NCI-H446 treated with DMSO at 0.1 percent for 48 hours (cell line): Measurements from ENCODE around the gene FAT2.
"Not testable (repeated sequence)": the region's sequence is repeated elsewhere in the genome, so short reads cannot be mapped to it uniquely, and the experiment has no call there.

Experiments
- DNase-seq: peaks from one replicate; lab custom pipeline; 2025; lab: John Stamatoyannopoulos, UW

The FAT2 gene

DNA sequence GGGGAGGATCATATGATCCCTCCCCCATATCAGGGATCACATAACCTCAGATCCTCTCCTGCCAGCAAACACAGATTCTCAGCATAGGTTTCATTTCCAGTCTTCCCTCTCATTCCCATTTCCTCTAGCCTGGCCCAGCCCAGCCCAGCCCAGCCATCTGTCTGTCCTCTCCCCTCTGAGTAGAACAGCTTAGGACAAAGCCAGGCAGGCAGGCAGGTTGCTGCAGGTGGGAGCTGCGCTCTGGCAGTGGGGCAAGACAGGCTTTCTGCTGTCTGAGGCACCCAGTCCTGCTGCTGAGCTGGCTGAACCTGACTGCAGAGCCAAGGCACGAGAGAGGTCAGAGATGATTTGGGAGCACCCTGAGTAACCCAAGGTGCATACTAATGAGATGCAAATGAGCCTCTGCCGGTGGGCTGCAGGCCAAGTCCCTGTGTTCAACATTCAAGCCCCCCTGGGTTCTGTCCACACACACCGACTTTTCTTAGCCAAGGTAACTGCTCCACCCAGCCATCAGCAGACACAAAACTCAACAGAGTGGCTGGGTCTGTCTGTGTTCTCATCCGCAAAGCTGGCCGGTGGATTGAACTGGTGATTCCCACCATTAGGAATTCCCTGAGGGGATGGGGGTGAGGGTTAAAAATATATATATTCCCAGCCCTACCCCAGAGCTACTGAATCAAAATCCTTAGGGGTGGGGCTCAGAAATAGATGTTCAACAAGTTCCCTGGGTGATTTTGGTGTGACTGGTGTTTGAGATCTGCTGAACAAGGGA lies 9.1 kb downstream of the FAT2 start:
- DNase-seq: no peak

DNA sequence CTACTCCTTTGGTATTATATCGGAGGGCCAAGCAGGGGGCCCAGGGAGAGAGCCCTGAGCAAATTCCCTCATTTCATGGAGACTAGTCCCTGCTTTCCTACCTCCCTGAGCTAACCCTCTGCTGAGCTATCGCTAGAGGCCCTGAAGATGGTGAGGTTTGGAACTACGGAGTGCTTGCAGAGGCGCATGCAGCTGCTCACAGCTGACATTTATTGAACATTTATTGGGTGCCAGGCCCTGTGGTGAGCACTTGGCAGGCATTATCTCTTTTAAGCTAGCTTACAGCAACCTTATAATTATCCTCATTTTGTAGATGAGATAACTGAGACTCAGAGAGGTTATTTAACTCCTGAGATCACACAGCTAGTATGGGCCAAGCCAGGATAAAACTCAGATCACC lies 9.8 kb downstream of the FAT2 start:
- no peak for DNase-seq

DNA sequence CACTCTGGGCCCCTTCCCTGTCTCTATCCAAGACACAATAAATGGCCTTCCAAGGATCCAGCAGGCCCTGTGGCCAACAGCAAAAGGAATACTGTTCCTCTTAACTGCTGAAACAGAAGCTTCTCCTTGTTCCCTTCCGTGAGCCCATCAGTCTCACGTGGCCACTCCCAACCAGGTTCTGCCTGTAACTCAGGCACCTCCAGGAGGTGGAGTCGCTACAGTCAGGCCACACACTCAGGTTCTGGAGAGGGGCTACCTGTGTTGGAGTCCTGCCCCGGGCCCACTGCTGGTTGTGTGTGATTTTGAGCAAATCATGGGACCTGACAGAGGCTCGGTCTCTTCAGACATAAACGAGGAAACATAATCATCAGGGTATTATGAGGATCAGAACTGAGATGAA lies 10.3 kb downstream of the FAT2 start:
- DNase-seq: no peak

DNA sequence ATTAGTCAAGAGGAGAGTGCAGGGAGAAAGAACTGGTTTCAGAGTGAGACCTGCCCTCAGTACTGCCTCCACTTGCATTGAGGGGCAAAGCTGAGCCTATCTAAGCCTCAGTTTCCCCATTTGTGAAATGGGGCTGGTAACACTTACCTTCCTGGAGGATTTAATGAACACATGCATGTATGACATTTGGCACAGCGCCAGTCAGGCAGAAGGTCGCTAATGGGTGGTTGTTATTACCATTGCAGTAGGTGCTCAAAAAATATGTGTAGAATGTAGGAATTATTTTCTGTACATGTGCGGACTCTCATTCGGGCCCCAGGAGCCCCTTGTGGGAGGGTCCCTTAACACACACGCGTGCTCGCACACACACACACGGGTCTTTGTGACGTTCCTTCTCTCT lies 10.9 kb downstream of the FAT2 start:
- DNase-seq: no peak

DNA sequence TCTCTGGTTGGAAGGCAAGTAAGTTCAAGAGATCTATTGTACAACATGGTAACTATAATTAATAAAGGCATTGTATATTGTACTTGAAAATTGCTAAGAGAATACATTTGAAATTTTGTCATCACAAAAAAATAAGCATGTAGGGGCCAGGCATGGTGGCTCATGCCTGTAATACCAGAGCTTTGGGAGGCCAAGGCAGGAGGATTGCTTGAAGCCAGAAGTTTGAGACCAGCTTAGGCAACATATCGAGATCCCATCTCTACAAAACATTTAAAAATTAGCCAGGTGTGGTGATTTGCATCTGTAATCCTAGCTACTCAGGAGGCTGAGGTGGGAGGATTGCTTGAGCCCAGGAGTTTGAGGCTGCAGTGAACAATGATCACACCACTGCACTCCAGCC lies 12.0 kb downstream of the FAT2 start:
- not testable (repeated sequence) for DNase-seq

DNA sequence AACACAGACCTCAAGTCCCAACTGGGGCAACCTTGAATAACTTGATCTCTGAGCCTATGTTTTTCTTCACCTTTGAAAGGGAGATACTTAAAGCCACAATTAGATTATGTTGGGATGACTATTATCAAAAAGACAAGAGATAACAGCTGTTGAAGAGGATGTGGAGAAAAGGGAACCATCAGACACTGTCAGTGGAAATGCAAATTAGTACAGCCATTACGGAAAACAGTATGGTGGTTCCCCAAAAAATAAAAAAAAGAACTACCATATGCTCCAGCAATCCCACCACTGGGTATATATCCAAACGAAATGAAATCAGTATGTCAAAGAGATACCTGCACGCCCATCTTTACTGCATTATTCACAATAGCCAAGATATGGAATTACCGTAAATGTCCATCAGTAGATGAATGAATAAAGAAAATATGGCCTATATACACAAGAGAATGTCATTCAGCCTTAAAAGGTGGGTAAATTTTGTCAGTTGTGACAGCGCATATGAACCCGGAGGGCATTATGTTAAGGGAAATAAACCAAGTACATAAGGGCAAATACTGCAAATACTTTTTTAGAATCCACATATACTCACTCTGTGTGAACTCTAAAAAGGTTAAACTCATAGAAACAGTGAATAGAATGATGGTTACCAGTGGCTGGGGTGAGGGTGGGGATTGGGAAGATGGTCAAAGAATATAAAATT lies 12.7 kb downstream of the FAT2 start:
- no peak for DNase-seq

DNA sequence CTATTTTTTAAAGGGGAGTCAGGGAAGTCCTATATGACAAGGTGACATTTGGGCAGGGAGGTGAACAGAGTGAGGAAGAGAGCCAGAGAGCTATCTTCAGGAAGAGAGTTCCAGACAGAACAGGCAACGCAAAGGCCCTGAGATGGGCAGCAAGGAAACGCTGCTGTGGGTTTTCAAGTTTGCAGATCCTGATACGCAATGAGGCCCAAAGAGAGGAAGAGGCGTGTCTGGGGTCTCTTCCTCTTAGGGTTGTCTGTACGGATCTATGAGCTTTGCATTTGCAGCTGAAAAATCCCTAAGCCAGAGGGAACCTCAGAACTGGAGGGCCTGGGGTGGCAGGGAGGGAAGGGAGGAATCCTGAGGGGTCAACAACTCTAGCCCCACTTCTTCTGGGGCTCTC lies 13.6 kb downstream of the FAT2 start:
- no peak for DNase-seq

DNA sequence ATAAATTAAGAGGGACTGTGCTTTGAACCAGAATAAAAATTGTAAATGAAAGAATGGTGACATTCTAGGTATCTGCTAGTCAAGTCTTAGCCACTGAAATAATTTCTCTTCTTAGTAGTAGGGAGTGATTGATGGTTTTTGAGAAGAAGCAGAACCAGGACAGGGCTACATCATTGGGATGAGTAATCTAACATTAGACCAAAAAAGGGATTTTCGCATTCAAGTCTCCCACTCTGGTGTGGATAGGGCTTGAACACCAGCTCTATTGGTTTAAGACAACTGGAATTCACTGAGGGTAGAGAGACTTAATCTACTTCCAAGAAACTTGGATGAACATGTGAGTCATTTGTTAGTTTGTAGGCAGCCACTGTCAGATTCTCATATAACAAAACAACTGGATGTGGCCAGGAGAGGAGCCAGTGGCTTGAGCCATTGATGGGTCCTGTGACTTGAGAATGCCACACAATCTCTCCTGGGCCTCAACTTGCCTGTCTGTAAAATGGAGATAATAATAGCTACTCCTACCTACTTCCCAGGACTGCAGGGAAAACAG lies 16.6 kb downstream of the FAT2 start:
- no peak for DNase-seq

DNA sequence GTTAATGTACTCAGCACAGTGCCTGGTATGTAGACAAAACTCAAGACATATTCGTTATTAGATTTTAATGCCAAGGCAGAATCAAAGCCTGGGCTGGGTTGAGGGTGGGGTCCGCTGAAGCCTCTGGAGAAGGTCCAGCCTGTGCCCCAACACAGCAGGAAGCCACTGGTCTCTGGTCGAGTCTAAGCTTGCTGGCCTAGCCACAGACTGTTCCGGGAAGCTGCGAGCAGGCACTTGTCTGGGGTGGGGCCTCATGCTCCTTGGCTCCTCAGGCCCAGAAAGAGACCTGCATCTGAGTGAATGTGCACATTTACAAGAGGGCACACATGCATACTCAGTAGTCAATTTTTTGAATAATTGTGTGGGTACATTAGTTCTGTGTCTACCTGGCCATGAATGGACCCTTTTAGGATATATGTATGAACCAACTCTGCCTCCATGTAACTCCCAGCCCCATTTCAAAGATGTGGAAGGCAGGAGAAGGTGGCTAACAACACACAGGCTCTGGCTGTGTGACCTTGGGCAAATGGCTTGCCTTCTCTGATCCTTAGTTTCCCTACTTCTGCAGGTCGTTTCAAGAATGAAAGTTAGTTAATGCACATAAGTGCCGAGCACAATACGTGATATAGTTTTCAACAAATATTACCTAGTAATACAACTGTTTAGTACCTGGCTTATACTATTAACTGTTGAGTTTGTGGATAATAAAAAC lies 18.3 kb downstream of the FAT2 start:
- no peak for DNase-seq

DNA sequence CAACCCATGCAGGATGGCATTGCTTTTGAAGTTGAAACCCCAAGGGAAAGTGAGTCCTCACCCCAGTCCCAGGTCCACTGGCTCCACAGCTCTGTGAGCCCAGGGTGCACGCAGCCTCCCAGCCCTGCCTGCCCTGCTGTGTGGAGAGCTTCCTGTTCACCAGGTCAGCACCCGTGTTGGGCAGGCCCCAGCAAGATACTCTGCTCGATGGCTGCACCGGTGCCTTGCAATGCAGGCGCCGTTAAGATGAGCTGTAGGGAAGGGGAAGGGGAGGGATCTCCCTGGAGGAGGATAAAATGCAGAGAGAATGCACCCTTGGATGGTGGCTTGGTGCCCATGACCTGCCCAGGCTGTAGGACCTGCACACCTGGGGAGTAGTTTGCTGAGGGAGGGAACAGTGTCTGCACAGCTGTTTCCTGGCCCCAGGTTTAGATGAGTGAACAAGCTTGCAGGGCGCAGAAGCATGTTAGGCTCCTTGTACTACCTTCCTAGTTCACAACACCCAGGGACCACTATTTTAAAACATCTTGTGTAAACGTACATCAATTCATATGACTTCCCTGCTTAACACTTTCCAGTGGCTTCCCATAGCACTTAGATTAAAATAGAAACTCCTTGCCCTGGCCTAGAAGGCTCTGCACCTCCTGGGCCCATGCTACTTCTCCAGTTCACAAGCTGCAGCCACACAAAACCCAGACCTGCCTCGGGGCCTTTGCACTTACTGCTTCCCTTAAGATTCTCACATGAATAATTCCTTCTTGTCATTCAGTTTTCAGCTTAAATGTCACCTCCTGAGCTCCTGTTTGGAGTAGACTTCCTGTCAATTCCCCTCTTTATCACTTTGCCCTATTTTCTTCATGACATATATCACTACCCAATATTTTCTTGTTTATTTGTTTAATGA lies 19.6 kb downstream of the FAT2 start:
- DNase-seq: no peak

DNA sequence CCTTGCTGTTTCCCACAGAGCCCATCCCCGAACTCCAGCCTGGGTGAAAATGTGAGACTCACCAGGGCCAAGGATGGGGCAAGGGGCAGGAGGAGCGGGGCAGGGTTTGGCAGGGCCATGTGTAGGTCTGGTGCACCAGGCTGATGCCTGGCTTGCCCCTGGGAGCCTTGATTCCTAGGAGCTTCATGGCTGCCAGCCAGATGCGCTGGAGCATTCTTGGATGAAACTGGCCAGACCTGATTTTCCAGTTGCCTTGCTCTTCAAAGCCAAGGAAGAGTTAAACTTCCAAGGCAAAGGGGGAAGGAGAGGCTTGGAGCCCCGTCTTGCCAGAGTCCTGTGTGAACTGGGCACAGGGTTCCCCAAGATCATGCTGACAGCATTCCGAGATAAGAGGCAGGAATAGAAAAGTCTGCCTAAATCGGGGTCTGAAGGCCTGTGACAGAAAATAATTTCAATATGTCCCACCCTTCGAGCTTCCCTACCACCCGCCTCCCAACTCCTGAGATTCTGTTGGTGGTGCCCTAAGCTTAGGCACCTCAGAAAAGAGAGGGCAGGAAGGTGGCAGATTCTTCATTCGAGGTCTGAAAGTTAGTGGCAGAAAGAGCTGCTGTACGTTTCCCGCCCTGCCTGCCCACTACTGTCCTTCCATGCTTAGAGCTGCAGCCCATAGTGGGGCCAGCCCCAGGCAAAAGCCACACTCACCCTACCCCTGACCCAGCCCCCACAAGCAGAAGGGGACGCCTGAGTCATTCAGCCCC lies 20.4 kb downstream of the FAT2 start:
- DNase-seq: no peak

DNA sequence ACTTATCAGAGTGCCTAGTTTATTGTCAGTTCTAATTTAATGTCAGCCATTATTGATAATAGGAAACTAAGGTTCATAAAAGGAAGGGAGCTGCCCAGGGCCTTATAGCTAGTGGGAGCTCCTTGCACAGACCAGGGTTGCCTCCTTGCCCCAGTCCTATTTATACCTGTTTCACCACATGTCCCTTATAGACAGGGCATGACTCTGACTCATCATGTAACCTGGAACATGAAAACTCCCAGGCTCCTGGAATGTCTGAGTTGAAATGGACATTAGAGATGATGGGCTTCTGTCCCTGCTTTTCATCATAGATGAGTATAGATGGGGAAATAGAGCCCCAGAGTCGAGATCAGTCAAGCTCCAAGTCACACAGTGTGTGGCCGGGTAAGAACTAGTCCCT lies 21.1 kb downstream of the FAT2 start:
- DNase-seq: no peak

DNA sequence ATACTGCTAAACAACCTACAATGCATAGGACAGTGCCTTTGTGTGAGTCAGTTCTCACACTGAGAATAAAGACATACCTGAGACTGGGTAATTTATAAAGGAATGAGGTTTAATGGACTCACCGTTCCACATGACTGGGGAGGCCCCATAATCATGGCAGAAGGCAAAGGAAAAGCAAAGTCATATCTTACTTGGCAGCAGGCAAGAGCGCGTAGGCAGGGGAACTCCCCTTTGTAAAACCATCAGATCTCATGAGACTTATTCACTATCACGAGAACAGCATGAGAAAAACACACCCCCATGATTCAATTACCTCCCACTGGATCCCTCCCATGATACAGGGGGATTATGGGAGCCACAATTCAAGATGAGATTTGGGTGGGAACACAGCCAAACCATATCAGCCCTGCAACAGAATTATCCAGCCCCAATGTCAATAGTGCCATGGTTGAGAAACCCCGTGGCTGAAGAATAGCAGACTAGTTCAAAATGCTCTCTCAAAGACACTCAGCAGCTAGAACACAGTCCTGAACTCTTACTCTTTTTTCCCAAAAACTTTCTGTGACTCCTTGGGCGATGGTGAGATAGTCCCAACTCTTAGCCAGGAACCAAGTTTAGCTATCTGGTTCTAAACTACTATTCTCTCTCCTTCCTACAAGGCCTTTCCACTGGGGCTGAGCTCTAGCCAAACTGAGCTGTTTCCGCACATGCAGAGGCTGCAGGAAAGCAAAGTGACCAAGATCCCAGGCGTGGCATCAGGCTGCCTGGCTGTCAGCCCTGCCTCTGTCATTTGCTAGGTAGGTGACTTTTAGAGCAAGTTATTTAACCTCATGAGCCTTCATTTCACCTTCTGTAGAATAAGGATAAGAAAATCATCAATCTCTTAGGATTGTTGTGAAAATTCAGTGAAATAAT lies 21.7 kb downstream of the FAT2 start:
- DNase-seq: no peak

DNA sequence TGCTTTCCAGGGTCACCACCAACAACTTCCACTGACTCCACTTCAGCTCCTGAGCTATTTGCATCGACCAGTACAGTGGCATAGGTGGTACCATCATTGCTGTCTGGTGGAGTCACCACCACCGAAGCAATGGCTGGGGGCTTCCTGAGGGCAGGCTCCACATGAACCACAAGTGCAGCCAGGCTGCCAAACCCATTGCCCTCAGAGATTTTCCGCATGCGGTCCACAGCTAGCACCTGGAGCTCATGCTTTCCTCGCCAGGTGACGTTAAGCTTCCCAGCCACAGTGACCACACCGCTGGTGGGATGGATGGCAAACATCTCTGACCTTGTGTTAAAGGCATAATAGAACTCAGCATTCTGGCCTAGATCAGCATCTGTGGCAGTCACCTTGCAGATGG lies 23.1 kb downstream of the FAT2 start:
- DNase-seq: no peak

DNA sequence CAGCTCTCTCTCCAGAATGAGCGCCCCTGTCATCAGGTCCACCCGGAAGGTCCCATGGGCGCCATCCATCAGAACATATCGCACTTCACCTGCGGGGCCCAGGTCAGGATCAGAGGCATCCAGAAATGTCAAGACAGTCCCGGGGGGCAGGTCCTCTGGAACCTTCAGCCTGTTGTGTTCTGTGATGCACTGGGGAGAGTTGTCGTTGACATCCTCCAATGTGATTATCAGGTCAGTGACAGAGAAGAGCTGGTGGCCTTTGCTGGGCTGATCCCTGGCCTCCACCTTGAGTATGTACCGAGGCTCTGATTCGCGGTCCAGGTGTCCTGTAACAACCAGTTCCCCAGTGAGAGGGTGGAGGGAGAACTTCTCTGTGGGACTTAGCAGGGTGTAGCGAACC lies 25.2 kb downstream of the FAT2 start:
- DNase-seq: no peak

DNA sequence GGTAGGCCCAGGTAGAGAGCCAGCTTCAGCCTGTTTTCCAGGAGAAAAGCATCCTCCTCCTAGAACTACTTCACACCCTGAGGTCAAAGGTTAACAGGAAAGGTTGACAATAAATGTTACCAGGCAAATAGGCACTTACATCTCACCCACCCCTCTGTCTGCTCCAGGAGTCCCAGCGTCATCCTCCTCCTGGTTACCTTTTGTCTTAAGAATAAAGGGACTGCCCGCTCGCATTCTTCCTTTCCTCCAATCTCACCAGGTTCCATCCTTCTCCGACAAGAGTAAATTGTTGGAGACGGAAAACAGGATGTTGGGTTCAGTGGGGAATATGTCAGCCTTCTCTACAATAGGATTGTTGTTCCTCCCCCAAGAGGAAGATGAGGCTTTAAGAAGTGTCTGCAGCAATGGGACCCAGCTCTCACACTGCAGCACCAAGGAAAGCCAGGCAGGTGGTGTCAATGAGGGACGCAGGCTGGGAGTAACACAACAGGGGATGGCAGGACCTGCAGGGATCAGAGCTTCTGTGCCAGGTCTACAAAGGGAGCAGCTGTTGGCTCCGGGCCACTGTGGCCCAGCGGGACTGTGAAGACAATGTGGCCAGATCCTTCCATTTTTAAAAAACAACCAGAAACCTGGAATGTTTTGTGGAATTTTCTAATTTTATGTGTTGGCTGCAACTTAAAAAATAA lies 29.0 kb downstream of the FAT2 start:
- DNase-seq: no peak

DNA sequence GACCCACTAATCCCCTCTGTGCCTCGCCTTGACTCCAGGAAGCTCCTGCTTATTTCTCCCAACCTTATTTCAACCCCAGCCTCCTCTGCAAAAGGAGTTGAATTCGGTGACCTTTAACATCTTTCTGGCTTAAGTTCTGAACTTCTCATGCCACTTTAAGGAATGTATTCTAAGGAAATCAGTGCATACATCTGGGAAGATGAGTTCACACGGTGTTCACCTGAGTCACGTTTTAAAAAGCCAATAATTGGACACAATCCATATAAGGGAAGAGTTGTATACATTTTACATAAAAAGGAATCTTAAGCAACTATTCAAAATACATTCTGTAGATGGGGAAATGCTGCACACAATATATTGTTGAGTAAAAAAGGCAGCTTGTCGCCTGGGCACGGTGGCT lies 33.2 kb downstream of the FAT2 start:
- DNase-seq: no peak

DNA sequence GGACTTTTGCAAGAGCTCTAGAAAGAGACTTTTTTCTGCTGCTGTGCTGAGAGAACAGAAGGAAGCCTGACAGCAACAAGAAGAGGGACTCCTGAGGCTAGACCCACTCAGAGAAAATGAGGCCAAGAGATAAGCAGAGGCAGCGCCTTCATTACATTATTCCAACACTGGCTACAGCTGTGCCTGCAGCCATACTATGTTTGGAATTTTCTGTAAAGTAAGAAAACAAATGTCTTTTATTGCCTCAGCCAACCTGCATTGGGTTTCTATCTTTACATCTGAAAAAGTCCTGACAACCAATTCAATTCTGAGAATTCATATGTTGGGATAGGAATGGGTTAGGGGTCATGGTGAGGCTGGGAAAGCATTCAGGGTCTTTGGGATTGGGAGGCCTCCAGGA lies 33.7 kb downstream of the FAT2 start:
- no peak for DNase-seq

DNA sequence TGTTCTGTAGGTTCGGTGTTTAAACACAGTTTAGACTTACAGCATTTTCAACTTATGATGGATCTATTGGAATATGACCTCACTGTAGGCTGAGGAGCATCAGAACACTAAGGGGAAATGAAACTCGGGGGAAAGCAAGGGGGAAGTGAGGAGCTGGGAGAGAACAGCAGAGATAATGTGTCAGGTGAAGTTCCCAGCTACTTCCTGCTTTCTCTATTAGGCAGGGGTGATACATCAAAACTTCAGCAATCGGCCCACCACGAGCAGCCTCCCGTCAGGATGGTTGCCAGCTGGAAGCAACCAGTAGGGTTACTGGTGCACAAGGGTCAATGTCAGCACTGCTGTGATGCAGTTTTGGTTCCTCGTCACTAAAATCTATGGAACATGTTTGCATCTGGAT lies 34.3 kb downstream of the FAT2 start:
- DNase-seq: no peak
